Small intestine (tissue), 7 donors: ENCODE data around the gene PLSCR1. TPM values are rescaled to one million over a fixed set of nuclear protein-coding genes. Genes with fewer than 3 reads are reported as not detected.

Experiments used
- DNase-seq, 2 donors: peaks; one replicate each; pipeline versions ENCODE4 v3.0.0 to v3.0.0-alpha.2; 2013
- FAIRE-seq: peaks from 2 replicates; lab custom pipeline; 2012; peaks lifted over from hg19 to GRCh38; lab: Jason Lieb, UNC
- H3K27ac ChIP-seq, 3 donors: one replicate each; pipeline ENCODE4 v1.5.1; 2013; ENCODE audit warnings: low read length in 2 of 3, mild to moderate bottlenecking in 2 of 3, control low read depth in 1 of 3, inconsistent platforms in 1 of 3, low read depth in 1 of 3, moderate library complexity in 1 of 3
- H3K27me3 ChIP-seq, 3 donors: one replicate each; pipeline ENCODE4 v1.6.1; 2013; ENCODE audit warnings: low read length in 3 of 3, inconsistent platforms in 1 of 3; ENCODE audit not compliant: control insufficient read depth in 3 of 3, insufficient read depth in 3 of 3
- H3K36me3 ChIP-seq, 3 donors: one replicate each; pipeline ENCODE4 v1.6.1; 2013; ENCODE audit warnings: low read length in 3 of 3, inconsistent platforms in 1 of 3, low read depth in 1 of 3, mild to moderate bottlenecking in 1 of 3, moderate library complexity in 1 of 3; ENCODE audit not compliant: control insufficient read depth in 3 of 3, insufficient read depth in 2 of 3
- H3K4me1 ChIP-seq, 3 donors: one replicate each; pipeline ENCODE4 v1.6.1; 2013; ENCODE audit warnings: low read length in 2 of 3, inconsistent platforms in 1 of 3, low read depth in 1 of 3, mild to moderate bottlenecking in 1 of 3, moderate library complexity in 1 of 3; ENCODE audit not compliant: control insufficient read depth in 3 of 3, insufficient read depth in 2 of 3
- H3K4me3 ChIP-seq, 3 donors: one replicate each; pipeline ENCODE4 v1.5.1; 2013; ENCODE audit warnings: low read length in 3 of 3, control low read depth in 1 of 3, inconsistent platforms in 1 of 3, low read depth in 1 of 3, mild to moderate bottlenecking in 1 of 3, moderate library complexity in 1 of 3
- H3K9me3 ChIP-seq, 2 donors: one replicate each; pipeline ENCODE4 v1.6.1; 2013; ENCODE audit warnings: low read depth in 1 of 2, low read length in 1 of 2; ENCODE audit not compliant: control insufficient read depth in 2 of 2, insufficient read depth in 1 of 2
- WGBS, 3 donors: extraction: QIAGEN DNeasy Blood & Tissue Kit; methylation state at CpG; one replicate each; pipeline ENCODE4 v1.1.7; 2013; 5-methylcytosine and 5-hydroxymethylcytosine counted together
- polyA plus RNA-seq, 4 donors: library from polyadenylated mRNA; stranded (reverse) in 3 of 4; unstranded in 1 of 4; fragments of 200-250 nt in 3 of 4; fragments of 120-200 nt in 1 of 4; gene quantifications; one replicate each; pipeline versions ENCODE4 v1.2.1 to v1.2.3, GENCODE V29; 2013
- donor health status: healthy with polysubstance abuse.
- donor health status: control.
- donor health status: control.
- donor health status: Bipolar disorder and iron deficiency.
- donor health status: healthy.

PLSCR1 gene
- polyA plus RNA-seq, 4 donors: 37.6 to 92.5 (median 56.0) TPM

DNA sequence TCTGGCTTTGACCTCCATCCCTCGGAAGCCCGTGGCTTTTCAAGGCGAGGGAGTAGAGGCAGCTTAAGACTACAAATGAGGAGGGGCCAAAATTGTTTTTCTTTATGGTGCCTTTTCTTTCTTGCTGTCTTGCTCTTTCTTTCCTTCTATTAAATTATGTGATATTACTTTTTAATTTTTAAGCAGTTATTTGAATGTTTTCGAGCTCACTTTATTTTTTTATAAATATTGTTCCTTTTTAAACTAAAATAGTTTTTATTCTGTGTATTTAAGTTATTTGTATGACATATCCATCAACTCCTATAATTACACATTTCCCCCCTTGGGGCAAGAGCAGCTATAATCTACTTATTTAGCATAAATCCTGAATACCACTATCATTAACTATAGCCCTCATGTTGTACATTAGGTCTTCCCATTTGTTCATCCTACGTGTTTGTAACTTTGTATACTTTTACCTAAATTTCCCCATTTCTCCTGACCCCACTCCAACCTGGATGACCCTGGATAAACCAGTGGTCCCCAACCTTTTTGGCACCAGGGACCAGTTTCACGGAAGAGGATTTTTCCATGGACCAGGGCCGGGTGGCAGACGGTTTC is 622 bp upstream of the PLSCR1 start:
- no peaks in the 10 kb centered on the region for H3K9me3 ChIP-seq
- FAIRE-seq (no peak), DNase-seq (no peak)
- peak overlapping the region; percentile 87 to 99 (median 99) for H3K27ac ChIP-seq
- peaks cover 3 to 11% (median 8%) of the 10 kb centered on the region in 3 donors for H3K4me1 ChIP-seq
- H3K36me3 ChIP-seq: no peaks in the 10 kb centered on the region
- no peaks in the 10 kb centered on the region for H3K27me3 ChIP-seq
- 49 to 51% (median 51%) methylated on average over 8 of the region's 8 CpGs for WGBS, 3 donors
- peak overlapping the region; percentile 66 to 94 (median 86) for H3K4me3 ChIP-seq

DNA sequence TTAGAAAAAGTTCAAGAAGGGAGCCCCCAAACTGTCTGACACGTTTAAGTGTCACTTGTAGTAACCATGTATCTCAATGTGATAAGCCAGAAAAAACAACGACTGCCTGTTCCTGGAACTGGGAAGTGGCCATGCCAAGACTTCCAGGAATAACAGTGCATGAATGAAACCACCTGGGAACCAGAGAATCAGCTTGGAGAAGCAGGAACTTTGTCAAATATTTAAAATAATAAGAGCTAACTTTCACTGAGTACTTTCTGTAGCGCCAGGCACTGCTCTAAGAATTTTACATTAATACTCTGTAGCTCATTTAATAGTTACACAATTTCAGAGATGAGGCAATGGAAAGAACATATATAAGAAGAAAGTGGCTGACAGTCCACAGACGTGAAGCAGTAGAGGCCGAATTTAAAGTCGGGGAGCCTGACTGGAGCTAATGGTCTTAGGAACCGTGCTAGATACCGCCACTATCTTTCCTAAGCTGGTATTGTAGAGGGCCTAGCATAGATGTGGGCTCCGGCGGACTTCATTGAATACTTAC is 876 bp downstream of the PLSCR1 start:
- H3K4me1 ChIP-seq: peaks cover 5 to 14% (median 13%) of the 10 kb centered on the region in 3 donors

DNA sequence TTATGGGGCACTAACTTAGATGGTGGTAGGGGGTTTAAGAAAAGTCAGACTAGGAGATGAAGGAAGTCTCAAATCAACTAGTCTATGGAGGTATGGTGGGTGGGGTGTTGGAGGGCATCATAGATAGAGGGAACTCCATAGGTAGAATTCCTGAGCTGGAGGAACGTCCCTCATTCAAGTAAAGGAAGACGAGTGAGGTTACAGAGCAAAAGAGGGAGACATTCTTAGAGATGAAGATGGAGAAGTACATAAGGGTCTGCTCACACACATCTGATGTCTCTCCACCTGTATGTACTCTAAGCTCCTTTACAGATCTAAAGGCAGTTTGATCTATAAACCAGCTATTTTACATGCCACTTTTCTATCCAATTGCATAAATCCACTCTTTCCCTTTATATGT is 1.4 kb downstream of the PLSCR1 start:
- H3K27ac ChIP-seq: peak overlapping the region; percentile 27 to 99 (median 99)
- WGBS, 3 donors: 9 to 33% (median 11%) methylated on average over 2 of the region's 2 CpGs
- peaks cover 0 to 3% of the 10 kb centered on the region in 2 donors for H3K9me3 ChIP-seq
- peaks cover 0 to 6% (median 0%) of the 10 kb centered on the region in 3 donors for H3K36me3 ChIP-seq
- DNase-seq (no peak), FAIRE-seq (no peak)
- peaks cover 5 to 14% (median 13%) of the 10 kb centered on the region in 3 donors for H3K4me1 ChIP-seq
- H3K4me3 ChIP-seq: peak overlapping the region; percentile 66 to 94 (median 86)
- no peaks in the 10 kb centered on the region for H3K27me3 ChIP-seq

More for the DNA sequence above, 876 bp downstream of the PLSCR1 start:
- 3 to 11% (median 4%) methylated on average over 10 of the region's 10 CpGs for WGBS, 3 donors
- Histone ChIP-seq H3K27ac (peak overlapping the region; percentile 87 to 99 (median 99)), H3K36me3 (peaks cover 0 to 6% (median 0%) of the 10 kb centered on the region in 3 donors), H3K27me3 (no peaks in the 10 kb centered on the region), H3K9me3 (peaks cover 0 to 3% of the 10 kb centered on the region in 2 donors), H3K4me3 (peak overlapping the region; percentile 66 to 94 (median 86))
- peak; percentile 42 to 65 for DNase-seq
- FAIRE-seq: no peak

DNA sequence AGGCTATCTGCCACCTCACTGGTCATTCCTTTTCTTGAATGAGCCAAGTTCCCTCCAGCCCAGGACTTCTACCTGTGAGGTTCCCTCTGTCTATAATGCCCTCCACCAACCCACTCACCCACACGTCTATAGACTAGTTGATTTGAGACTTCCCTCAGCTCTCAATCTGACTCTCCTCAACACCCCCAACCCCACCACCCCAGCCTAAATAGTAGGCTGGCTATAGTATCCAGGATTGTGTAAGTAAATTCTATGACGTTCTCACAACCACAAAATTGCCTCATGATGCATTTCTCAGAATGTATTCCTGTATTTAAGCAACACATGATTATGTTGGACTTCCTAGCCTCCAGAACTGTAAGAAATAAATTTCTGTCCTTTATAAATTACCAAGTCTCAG is 2.2 kb downstream of the PLSCR1 start:
- DNase-seq (peak in 1 of 2 donors; percentile 32), FAIRE-seq (no peak)
- Histone ChIP-seq H3K4me1 (peaks cover 5 to 17% (median 15%) of the 10 kb centered on the region in 3 donors), H3K4me3 (peak overlapping the region in 2 of 3 donors; percentile 10 to 22), H3K27me3 (no peaks in the 10 kb centered on the region), H3K9me3 (peaks cover 0 to 3% of the 10 kb centered on the region in 2 donors), H3K36me3 (peaks cover 0 to 11% (median 2%) of the 10 kb centered on the region in 3 donors), H3K27ac (peak overlapping the region in 2 of 3 donors; percentile 44 to 87)
- WGBS, 3 donors: 20 to 27% (median 26%) methylated on average over 2 of the region's 2 CpGs

DNA sequence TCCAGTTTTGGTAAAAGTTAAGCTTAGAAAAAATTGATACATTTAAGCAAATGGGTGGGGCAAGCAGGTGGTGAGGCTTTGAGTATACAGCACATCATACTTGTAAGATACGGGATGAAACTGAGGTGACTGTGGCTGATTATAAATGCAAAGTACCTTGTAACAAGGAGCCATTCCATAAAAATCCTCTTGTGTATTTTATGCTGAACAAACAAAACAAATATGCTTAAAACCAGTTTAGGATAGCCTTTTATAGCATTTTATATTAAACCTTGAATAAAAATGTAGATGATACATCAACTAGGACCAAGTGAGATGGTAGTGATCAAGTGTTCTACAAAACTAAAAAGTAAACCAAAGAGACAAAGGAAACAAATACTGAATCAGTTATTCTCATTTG is 3.4 kb downstream of the PLSCR1 start:
- no peak for DNase-seq
- no peak overlapping the region for H3K4me3 ChIP-seq
- WGBS, 3 donors: 31 to 43% (median 41%) methylated on average over 1 of the region's 1 CpG
- H3K9me3 ChIP-seq: peaks cover 0 to 3% of the 10 kb centered on the region in 2 donors
- no peak for FAIRE-seq
- H3K27me3 ChIP-seq: no peaks in the 10 kb centered on the region
- H3K4me1 ChIP-seq: peaks cover 7 to 22% (median 20%) of the 10 kb centered on the region in 3 donors
- H3K27ac ChIP-seq: peak overlapping the region in 1 of 3 donors; percentile 7
- peaks cover 0 to 11% (median 2%) of the 10 kb centered on the region in 3 donors for H3K36me3 ChIP-seq

DNA sequence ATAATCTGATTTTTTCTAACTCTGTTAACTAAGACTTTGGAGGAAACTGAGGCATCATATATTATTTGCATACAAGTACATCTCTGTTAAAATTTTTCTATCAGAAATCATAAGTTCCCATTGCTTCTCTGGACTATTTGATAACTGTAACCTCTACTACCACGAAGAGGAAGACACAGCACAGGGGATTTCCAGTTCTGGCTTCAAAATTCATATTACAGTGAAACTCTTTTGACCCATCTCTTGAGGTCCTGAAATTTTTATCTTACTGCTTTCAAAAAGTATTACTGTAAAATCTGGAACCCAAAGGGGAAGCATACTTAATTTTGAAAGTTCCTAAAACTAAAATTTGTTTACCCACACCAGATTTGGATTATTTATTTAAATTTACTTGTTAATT is 4.2 kb downstream of the PLSCR1 start:
- Histone ChIP-seq H3K4me1 (peaks cover 7 to 22% (median 20%) of the 10 kb centered on the region in 3 donors), H3K4me3 (no peak overlapping the region), H3K27ac (no peak overlapping the region), H3K9me3 (peaks cover 0 to 3% of the 10 kb centered on the region in 2 donors), H3K36me3 (peaks cover 0 to 11% (median 2%) of the 10 kb centered on the region in 3 donors), H3K27me3 (no peaks in the 10 kb centered on the region)
- DNase-seq: no peak
- no peak for FAIRE-seq
- 13 to 32% (median 19%) methylated on average over 1 of the region's 1 CpG for WGBS, 3 donors

DNA sequence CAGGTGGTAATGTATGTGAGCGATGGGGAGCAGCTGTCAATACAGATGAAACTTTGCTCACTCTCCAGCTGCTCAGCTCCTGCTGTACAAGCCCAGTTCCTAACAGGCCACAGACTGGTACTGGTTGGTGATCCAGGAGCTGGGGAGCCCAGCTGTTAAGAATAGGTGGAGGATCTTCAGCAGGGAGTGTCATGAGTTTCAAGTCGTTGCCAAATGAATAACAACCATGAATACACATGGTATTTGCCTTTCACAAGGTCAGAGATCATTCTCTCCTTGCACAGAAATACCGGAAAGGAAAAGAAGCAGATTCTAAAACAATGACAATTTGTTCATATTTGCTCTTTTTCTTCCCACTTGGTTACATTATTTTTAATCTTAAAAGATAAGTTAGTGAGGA is 5.1 kb downstream of the PLSCR1 start:
- DNase-seq: peak; percentile 19 to 34
- WGBS, 3 donors: 31 to 64% (median 49%) methylated on average over 3 of the region's 3 CpGs
- H3K36me3 ChIP-seq: peaks cover 0 to 11% (median 2%) of the 10 kb centered on the region in 3 donors
- peaks cover 7 to 22% (median 20%) of the 10 kb centered on the region in 3 donors for H3K4me1 ChIP-seq
- FAIRE-seq: no peak
- H3K9me3 ChIP-seq: peaks cover 0 to 3% of the 10 kb centered on the region in 2 donors
- H3K4me3 ChIP-seq: no peak overlapping the region
- no peaks in the 10 kb centered on the region for H3K27me3 ChIP-seq
- peak overlapping the region in 1 of 3 donors; percentile 54 for H3K27ac ChIP-seq

DNA sequence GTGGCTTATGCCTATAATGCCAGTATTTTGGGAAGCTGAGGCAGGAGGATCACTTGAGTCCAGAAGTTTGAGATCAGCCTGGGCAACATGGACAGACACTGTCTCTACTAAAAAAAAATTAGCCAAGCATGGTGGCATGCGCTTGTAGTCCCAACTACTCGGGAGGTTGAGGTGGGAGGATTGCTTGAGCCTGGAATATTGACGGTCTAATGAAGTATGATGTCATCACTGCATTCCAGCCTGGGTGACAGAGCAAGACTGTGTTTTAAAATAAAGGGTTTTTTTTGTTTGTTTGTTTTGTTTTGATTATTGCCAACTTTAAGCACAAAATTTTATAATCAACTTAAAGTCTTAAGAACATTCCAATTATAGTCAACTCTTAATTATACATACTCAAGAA is 6.8 kb downstream of the PLSCR1 start:
- peaks cover 7 to 22% (median 20%) of the 10 kb centered on the region in 3 donors for H3K4me1 ChIP-seq

More for the DNA sequence above, 6.8 kb downstream of the PLSCR1 start:
- FAIRE-seq (no peak), DNase-seq (no peak)
- no peaks in the 10 kb centered on the region for H3K27me3 ChIP-seq
- H3K9me3 ChIP-seq: peaks cover 0 to 3% of the 10 kb centered on the region in 2 donors
- WGBS, 3 donors: 82 to 99% (median 92%) methylated on average over 3 of the region's 3 CpGs
- H3K36me3 ChIP-seq: peaks cover 0 to 11% (median 2%) of the 10 kb centered on the region in 3 donors
- H3K27ac ChIP-seq: peak overlapping the region in 1 of 3 donors; percentile 35
- H3K4me3 ChIP-seq: no peak overlapping the region
